Stimulated activated naive CD8-positive, alpha-beta T cell treated with anti-CD3 and anti-CD28 coated beads, Interleukin-15, Interleukin-2, amounts not matched to agents 100 U/mL and 50 U/mL, for 24 hours (primary cell): ENCODE measurements around the gene NFE2.

Experiments used
- ATAC-seq: fragments of 150-1000 bp; cut with Tn5 transposase; one replicate; pipeline ENCODE4 v1.10.0; 2021
- DNase-seq: peaks from one replicate; pipeline ENCODE4 v3.0.0; 2021

NFE2 gene

DNA sequence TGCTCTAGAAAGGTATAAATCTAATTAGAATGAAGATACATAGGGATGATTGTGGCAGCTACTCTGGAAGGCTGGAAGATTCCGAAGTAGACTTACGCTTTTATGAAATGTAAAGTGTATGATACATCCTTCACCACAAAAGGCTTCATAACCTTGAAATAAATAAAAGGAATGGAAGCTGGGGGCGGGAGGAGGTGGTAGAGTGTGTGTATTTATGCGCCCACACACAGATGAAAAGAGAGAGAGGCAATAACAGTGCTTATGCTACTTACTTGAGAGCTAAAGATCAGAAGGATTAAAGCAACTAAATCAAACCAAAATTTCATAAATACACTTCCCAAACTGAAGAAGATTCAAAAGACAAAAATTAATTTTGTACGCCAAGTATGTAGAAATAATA, 51.3 kb downstream of the NFE2 start:
- ATAC-seq: no peak
- DNase-seq: no peak

DNA sequence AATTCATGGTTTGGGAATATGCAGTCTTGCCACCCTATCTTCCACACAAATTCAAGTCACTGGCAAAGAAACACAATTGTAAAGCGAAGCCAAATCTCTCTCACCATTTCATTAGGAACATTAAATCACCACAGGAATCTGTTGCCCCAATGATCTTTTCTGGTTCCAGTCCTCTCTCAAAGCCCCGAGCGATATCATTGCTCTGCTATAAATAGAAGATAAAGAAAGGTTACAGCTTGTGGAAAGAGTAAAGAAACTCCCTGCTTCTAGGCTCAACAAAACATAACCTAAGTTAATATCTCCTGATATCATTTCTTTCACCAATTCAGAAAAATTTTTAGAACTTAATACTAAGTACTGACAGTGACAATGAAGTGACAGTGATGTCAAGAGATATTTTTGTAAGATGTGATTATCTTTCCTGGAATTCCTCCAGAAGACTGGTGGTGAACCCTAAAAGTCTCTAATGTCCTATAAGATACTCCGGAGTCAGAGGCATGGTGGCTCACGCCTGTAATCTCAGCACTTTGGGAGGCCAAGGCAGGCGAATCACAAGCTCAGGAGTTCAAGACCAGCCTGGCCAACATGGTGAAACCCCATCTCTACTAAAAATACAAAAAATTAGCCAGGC, 54.7 kb downstream of the NFE2 start:
- ATAC-seq (no peak), DNase-seq (no peak)
